ENCODE measurements around the gene RASEF.

Gene RASEF

GRCh38 chr9:83012922-83013838, 49.8 kb downstream of the RASEF start:
- no peak for DNase-seq (ENCODE audit: low read depth)

DNA sequence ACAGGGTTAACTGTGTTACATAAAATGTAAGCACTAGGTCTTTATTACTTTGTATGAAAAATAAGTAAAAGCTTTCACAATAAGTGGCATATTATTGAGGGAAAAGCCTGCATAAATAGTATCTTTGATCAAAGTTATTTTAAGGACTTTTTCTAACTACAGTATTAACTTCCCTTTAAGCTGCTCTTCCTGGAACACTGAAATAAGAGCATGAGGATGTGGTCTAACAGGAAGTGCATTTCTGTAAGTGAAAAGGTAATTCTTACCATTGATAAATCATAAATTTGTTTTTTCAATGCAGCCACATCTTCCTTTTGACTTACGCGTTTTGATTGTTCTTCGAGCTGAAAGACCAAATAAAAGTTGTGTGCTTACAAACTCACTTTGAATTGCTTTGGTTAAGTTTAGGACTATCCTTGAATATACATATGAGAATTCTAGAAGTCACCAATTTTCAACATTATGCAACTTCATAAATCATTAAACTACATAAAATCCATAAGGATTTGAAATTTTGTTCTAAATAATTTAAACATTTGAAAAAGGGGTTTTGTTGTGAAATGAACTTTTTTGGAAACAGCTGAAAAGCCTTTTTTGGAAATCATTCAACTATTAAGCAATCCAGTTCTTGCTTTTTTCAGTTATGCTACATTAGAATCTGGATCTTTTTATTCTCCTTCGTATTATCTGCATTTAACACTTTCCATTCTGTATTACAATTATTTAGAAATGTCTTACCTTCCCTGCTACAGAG, 50.6 kb downstream of the RASEF start:
- no peak for DNase-seq (ENCODE audit: low read depth)

- no peak for DNase-seq (ENCODE audit: low read depth)
Observed at GRCh38 chr9:83011611-83012010, 51.3 kb downstream of the RASEF start.

DNA sequence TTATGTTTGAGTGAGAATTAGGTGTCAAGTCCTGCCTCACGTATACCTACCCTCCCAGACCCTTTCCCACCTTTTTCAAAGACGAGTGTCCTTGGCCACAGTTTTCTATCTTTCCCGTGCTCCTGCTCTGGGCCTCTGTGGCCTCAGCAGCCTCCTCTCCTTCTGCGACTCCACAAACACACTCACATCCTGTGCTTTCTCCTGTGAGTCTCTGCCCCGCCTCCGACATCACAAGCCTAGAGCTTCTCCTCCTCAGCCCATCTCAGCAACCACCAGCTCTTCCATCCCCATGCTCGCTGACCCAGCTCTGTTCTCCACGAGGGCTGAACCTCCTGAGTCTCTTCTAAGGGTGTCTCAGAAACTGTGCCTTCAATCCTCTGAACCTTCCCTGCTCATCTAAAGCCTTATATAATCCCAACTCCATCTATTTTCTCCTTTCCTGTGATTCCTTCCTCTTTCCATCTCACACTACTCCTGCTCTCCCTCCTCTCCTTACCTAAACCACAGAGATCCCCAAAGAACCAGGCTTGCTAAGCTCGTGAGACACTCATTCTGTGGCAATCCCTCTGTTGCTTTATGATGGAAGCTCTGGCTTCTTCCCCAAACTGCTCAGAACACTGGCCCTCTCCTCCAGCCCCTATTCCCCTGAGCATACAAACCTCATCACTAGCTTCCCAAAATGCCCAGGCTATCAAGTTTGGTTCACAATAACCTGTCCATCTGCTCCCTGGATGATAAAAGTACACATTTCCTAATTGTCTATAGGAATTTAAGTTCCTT, 55.2 kb downstream of the RASEF start:
- DNase-seq (ENCODE audit: low read depth), result no peak

DNA sequence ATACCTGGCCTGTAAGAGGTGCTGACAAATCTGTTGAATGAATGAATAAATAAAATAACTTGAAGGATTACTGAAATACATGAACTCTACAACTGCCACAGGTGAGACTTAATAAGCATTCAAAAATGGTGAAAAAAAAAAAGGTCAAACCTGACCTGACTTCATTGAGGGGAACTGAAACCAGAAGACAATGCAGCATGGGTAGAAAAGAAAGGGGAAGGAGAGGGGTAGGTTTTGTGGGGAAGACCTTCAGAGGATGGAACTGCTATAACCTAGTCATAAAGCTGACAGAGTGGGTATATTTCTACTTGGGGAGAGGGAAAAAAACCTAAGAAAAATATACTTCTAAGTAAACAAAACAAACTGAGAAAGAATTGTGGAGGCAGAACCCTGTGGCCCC, 56.6 kb downstream of the RASEF start:
- DNase-seq (ENCODE audit: low read depth), result no peak

DNA sequence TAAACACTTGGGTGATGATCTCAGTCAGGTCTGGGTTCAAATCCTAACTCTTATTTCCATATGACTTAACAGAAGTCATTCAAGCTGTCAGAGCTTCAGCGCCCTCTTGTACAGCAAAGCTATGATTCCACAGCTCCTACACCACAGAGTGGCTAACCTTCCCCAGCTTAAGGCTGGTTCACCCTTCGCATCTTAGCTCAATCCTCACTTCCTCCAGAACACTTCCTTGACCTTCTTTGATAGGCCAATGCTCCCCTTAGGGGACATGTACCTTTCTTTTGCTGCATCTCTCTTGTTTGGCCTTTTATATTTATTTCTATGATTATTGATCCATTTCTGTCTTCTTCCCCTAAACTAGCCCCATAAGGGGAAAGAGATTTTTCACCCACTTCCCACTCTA, 57.0 kb downstream of the RASEF start:
- DNase-seq (ENCODE audit: low read depth), result no peak

DNA sequence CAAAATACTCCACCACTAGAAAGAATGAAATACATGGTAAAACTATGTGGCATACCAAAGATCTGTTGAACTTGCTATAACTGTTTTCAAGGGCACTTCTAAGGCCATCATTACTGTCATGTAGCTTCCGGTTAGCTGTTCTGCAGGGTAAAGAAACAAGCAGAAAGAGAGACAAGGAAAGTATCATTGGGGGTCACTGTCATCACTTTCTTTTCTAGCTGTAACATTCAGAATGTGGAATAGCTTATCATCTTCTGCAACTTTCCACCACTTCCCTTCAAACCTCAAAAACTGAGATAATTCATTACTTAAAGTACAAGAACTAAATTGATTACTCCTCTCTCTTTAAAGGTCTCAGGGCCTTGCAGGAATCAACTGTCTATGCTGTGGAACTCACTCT, 57.6 kb downstream of the RASEF start:
- DNase-seq (ENCODE audit: low read depth), result no peak

DNA sequence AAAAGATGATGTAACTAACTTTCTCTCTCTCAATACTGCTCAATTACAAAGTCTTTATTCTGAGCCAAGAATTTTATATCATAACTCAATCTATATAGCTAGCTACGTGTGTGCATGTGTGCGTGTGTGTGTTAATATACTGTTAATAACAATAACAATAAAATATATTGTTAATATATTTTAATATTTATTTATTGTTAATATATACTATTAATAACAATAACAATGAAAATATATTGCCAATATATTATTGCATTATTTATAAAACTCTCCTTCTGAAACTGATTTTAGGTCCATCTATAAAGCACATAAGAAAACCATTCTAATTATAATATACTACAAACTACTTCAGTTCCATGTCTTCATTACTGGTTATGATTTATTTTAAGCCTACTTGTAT, 60.6 kb downstream of the RASEF start:
- DNase-seq (ENCODE audit: low read depth), result no peak

- no peak for DNase-seq (ENCODE audit: low read depth)
Observed at GRCh38 chr9:83000765-83001164, 62.2 kb downstream of the RASEF start.

- no peak for DNase-seq (ENCODE audit: low read depth)
Observed at GRCh38 chr9:82998409-82998808, 64.5 kb downstream of the RASEF start.

DNA sequence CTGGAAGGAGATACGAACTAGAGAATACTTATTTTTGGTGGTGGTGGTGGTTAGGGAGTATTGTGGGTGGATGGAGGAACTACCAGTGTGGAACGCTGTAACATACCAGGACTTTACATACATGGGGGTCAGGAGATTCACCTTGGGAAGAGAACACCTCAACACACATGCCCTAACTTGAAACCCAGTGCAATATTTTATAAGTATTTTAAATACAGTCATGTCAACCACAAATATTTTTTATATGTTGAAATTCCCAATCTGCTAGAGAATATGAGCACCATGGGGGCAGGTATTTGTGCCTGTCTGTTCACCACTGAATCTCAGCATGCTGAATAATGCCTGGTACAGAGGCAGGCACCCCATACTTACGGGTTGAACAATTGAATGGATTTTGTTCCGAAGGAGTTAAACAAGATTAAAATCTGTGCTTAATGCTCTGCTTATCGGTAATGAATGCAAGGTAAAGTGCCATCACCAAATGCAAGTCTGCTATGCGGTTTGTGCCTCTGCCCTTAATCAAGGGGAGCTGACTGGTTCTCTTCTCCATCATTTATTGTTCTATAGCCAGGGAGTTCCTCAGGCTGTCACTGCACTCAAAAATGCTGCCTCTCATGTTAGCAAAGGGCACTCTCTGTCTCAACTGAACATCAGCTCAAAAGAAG, 65.3 kb downstream of the RASEF start:
- no peak for DNase-seq (ENCODE audit: low read depth)

DNA sequence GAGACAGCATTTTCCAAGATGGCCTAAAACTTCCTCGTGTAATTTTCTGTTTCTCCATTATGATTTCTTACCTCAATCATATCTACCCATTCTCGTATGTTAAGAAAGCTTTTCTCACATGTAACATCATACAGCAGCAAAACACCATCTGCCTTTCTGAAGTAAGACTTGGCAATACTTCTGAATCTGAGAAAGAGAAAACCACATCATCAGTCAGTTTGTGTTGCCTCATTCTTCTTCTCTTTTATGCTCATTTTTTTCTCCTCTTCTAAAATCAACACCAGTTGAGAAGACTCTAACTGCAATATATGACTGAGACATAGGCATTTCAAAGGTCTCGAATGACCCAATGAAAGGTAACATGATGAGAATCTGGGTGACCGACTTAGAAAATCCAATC, 66.0 kb downstream of the RASEF start:
- DNase-seq (ENCODE audit: low read depth), result no peak

DNA sequence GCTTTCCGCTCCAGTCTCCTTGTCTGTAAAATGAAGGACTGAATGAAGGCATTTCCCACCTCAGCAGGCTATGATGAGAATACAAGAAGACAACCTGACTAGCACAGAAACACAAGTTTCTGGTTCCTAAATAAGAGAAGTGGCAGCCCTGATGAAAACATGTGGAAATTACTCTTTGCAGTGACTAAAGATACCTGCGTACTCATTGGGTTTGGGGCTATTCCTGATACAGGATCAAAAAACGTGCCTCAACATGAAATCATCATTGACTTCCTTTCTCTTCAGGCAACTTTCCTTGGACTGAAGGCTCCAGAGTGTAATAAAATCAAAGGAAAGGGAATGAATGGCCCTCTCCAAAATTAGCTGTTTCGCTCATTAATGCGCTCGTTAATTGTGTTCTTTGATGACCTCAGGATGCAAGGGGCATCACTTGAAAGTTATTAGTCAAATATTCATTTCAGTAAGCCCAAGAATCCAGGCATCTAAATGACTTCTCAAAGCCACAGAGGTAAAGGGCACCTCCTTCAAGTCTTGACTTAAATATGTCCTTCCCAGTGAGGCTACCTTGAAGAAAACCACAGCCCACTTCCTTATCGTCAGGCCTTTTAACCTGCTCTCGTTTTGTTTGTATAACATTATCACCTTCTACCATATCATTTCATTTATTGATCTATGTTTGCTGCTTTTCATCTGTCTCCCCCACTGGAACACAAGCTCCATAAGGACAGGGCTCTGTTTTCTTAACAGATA, 68.9 kb downstream of the RASEF start:
- DNase-seq (ENCODE audit: low read depth), result no peak

DNA sequence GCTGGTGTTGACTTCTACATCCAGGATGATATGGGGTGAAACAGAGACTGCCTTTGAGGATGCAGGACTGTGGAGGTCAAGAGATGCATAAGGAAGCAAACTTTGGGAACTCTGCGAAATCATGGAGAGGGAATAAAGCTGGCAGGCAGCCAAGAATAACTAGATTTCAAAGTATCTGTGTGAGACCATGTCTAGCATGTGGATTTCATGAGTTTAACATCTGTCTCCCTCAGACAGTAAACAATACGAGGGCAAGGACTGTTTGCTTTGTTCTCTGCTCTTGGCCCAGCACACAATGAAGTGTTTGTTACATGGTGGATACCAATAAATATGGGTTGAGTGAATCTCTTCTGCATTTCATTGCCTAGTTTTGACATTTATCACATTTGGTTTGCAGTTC, 71.3 kb downstream of the RASEF start:
- DNase-seq (ENCODE audit: low read depth), result no peak

DNA sequence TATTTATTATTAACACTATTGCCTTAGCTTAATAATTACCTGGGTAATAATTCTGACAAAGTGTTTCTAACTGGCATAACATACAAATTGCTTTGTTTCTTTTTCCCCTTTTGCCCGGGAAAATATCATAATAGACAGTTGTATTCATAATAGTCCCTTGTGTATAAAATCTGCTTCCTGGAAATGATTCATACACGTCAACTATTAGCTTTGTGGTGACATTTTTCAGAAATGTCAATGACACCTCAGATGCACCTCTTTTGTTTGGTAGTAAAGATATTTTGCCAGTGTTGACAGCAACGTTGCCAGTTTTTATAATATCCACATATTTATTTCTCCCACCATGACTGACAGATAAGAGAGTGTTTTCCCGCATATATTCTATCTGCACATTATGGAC, 73.0 kb downstream of the RASEF start:
- no peak for DNase-seq (ENCODE audit: low read depth)

- DNase-seq (ENCODE audit: low read depth), result no peak
Observed at GRCh38 chr9:82988488-82988887, 74.5 kb downstream of the RASEF start.

DNA sequence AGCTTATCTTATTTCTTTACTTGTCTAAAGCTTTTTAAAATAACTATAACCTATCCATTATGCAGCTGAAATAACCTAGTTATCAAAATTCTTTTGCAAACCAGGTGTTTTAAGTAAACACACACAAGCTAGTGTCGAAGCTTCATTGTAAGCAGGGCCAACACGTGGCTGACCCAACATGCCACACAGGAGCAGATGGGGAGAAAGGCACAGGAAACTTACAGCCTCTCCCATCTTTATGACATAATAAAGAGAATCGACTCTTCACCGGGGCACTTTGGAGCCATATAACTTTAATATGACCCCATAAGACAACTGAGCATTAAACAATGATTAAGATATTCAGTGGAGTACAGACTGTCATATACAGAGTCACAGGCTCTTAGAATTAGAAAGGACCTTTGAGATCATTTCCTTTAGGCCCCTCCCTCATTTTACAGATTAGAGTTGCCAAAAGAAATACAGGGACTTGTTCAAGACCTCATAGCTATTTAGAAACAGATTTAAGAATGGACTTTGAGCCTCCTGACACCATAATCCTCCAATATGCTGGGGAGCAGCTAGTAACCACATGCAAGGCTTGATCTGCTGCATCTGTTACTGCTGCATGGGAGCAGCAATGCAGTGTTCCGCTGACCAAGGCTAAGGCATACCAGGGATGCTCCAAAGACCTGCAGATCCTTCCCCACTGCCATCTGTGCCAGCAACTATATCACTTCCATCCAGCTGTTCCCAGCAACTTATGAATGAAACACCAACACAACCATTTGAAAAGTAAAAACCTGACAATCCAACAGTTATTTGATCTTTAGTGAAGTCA, 75.4 kb downstream of the RASEF start:
- no peak for DNase-seq (ENCODE audit: low read depth)

DNA sequence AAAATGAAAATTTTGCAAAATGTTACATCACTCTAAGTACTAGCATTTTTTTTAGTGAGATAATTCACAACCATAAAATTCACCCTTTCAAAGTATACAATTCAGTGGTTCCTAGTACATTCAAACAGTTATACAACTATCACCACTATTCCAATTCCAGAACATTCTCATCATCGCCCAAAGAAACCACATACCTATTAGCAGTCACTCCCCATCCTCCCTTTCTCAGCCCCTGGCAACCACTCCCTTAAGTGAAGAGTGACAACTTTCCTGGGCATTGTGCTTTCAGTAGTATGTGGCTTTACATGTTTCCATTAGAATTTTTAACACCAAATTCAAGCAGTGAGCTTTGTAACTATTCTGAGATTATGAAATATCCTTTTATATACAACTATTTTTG, 81.4 kb downstream of the RASEF start:
- DNase-seq (ENCODE audit: low read depth), result no peak

- no peak for DNase-seq (ENCODE audit: low read depth)
Observed at GRCh38 chr9:82975176-82975575, 87.8 kb downstream of the RASEF start.

GRCh38 chr9:82972446-82972845, 90.5 kb downstream of the RASEF start:
- no peak for DNase-seq (ENCODE audit: low read depth)

Data from activated T-cell treated with anti-CD3 and anti-CD28 coated beads for 48 hours (primary cell).